H1 (cell line): ENCODE results near the gene INPP4B. TPM values are rescaled to one million over a fixed set of nuclear protein-coding genes. Genes with fewer than 3 reads are reported as not detected.

Source experiments
- CTCF ChIA-PET: fragments of 300-600 bp; sonication (Branson Sonifier 250); formaldehyde crosslinking; loops from one replicate; lab custom pipeline; 2021; ENCODE audit not compliant: partially characterized antibody; lab: Charles Lee
- POLR2A ChIA-PET: fragments of 300-600 bp; sonication (Branson Sonifier 250); formaldehyde crosslinking; loops from one replicate; lab custom pipeline; 2021; ENCODE audit warnings: inconsistent platforms; ENCODE audit not compliant: partially characterized antibody; lab: Charles Lee
- DNase-seq, 2 experiments: peaks; one replicate each; pipeline versions ENCODE4 v3.0.0 to v3.0.0-alpha.2; 2010 to 2022; ENCODE audit warnings: low spot score in 2 of 2, low read depth in 1 of 2, mixed read lengths in 1 of 2
- FAIRE-seq: peaks from 2 replicates; lab custom pipeline; 2011; peaks lifted over from hg19 to GRCh38; lab: Jason Lieb, UNC
- H2AFZ ChIP-seq: 2 replicates; pipeline ENCODE4 v1.8.1; 2012; ENCODE audit warnings: low read length, inconsistent platforms
- H2AK5ac ChIP-seq: 2 replicates; pipeline ENCODE4 v1.6.1; 2013; ENCODE audit warnings: low read depth, low read length
- H2BK120ac ChIP-seq: replicated peaks from 2 replicates; pipeline ENCODE3; 2013; ENCODE audit warnings: low read depth, low read length, inconsistent platforms
- H2BK12ac ChIP-seq: 2 replicates; pipeline ENCODE4 v1.6.1; 2013; ENCODE audit warnings: low read depth, low read length
- H2BK15ac ChIP-seq: 2 replicates; pipeline ENCODE4 v1.6.1; 2013; ENCODE audit warnings: low read length
- H2BK20ac ChIP-seq: 2 replicates; pipeline ENCODE4 v1.6.1; 2013; ENCODE audit warnings: low read length
- H2BK5ac ChIP-seq: 2 replicates; pipeline ENCODE4 v1.6.1; 2013; ENCODE audit warnings: low read depth, low read length
- H3K14ac ChIP-seq: 2 replicates; pipeline ENCODE4 v1.6.1; 2013; ENCODE audit warnings: inconsistent platforms; ENCODE audit not compliant: insufficient read length
- H3K18ac ChIP-seq: 2 replicates; pipeline ENCODE4 v1.6.1; 2013; ENCODE audit warnings: low read length; ENCODE audit errors: extremely low read depth
- H3K23ac ChIP-seq: 2 replicates; pipeline ENCODE4 v1.6.1; 2013; ENCODE audit warnings: inconsistent platforms; ENCODE audit not compliant: insufficient read length
- H3K23me2 ChIP-seq: 2 replicates; pipeline ENCODE4 v1.6.1; 2013; ENCODE audit warnings: low read depth, low read length
- H3K27ac ChIP-seq: 2 replicates; pipeline ENCODE4 v1.6.1; 2011; ENCODE audit warnings: low read depth, low read length, inconsistent platforms
- H3K27me3 ChIP-seq, 4 experiments: replicated peaks in 1 of 4; 1 replicate in 1 of 4; 2 replicates in 3 of 4; pipeline versions ENCODE4 v1.6.1 to v1.8.1; 2011 to 2013; ENCODE audit warnings: low read length in 3 of 4, mild to moderate bottlenecking in 3 of 4, inconsistent platforms in 2 of 4, mixed read lengths in 2 of 4, moderate library complexity in 1 of 4; ENCODE audit not compliant: control insufficient read depth in 3 of 4, insufficient read depth in 3 of 4; ENCODE audit errors: extremely low read depth in 1 of 4
- H3K36me3 ChIP-seq, 4 experiments: 2 replicates each; pipeline versions ENCODE4 v1.6.1 to v1.8.1; 2011 to 2013; ENCODE audit warnings: mild to moderate bottlenecking in 4 of 4, low read length in 3 of 4, moderate library complexity in 2 of 4, control low read depth in 1 of 4, inconsistent platforms in 1 of 4; ENCODE audit not compliant: insufficient read depth in 4 of 4, control insufficient read depth in 2 of 4
- H3K4ac ChIP-seq: replicated peaks from 2 replicates; pipeline ENCODE3; 2013; ENCODE audit warnings: low read length, low read depth, mixed read lengths, inconsistent platforms; ENCODE audit not compliant: insufficient read length
- H3K4me1 ChIP-seq, 4 experiments: replicated peaks in 1 of 4; 1 replicate in 1 of 4; 2 replicates in 3 of 4; pipeline versions ENCODE4 v1.6.1 to v1.8.1; 2011 to 2013; ENCODE audit warnings: low read length in 3 of 4, inconsistent platforms in 2 of 4, mixed read lengths in 1 of 4; ENCODE audit not compliant: insufficient read depth in 4 of 4, control insufficient read depth in 3 of 4
- H3K4me2 ChIP-seq, 2 experiments: 2 replicates each; pipeline versions ENCODE4 v1.6.1 to v1.8.1; 2011 to 2013; ENCODE audit warnings: low read depth in 2 of 2, low read length in 2 of 2, control low read depth in 1 of 2, inconsistent platforms in 1 of 2, mild to moderate bottlenecking in 1 of 2; ENCODE audit not compliant: insufficient read depth in 1 of 2
- H3K4me3 ChIP-seq, 4 experiments: fragments of 200-600, 300-600 bp in 1 of 4; sonication (generic), shearing (Covaris generic), sonication (Bioruptor Twin) in 1 of 4; 2 replicates each; pipeline versions ENCODE4 v1.5.1 to v1.8.1; 2011 to 2016; ENCODE audit warnings: low read length in 4 of 4, low read depth in 3 of 4, control low read depth in 2 of 4, inconsistent platforms in 2 of 4, mild to moderate bottlenecking in 2 of 4, mixed read lengths in 1 of 4, moderate library complexity in 1 of 4; ENCODE audit not compliant: insufficient read depth in 2 of 4; ENCODE audit errors: extremely low read depth in 1 of 4
- H3K56ac ChIP-seq: replicated peaks from 2 replicates; pipeline ENCODE3; 2013; ENCODE audit warnings: low read depth, mild to moderate bottlenecking, mixed read lengths, low read length, inconsistent platforms; ENCODE audit not compliant: insufficient read length
- H3K79me1 ChIP-seq: 2 replicates; pipeline ENCODE4 v1.6.1; 2013; ENCODE audit warnings: low read depth, low read length, control low read depth
- H3K79me2 ChIP-seq, 2 experiments: 2 replicates each; pipeline versions ENCODE4 v1.6.1 to v1.8.1; 2012 to 2013; ENCODE audit warnings: low read length in 2 of 2, mild to moderate bottlenecking in 2 of 2, inconsistent platforms in 1 of 2; ENCODE audit not compliant: insufficient read depth in 2 of 2, control insufficient read depth in 1 of 2
- H3K9ac ChIP-seq, 4 experiments: replicated peaks in 1 of 4; 1 replicate in 1 of 4; 2 replicates in 3 of 4; pipeline versions ENCODE4 v1.6.1 to v1.8.1; 2011 to 2013; ENCODE audit warnings: low read depth in 3 of 4, low read length in 3 of 4, control low read depth in 2 of 4, mild to moderate bottlenecking in 2 of 4, moderate library complexity in 2 of 4, inconsistent platforms in 1 of 4; ENCODE audit errors: extremely low read depth in 1 of 4
- H3K9me3 ChIP-seq, 2 experiments: 2 replicates each; pipeline versions ENCODE4 v1.6.1 to v1.8.1; 2012 to 2013; ENCODE audit warnings: mild to moderate bottlenecking in 2 of 2, moderate library complexity in 2 of 2, control low read depth in 1 of 2, inconsistent platforms in 1 of 2, low read depth in 1 of 2, low read length in 1 of 2, mixed read lengths in 1 of 2; ENCODE audit not compliant: insufficient read depth in 2 of 2
- H4K20me1 ChIP-seq, 2 experiments: replicated peaks in 1 of 2; 2 replicates each; pipeline versions ENCODE3 to v1.8.1; 2011 to 2013; ENCODE audit warnings: inconsistent platforms in 2 of 2, low read length in 2 of 2, mild to moderate bottlenecking in 1 of 2; ENCODE audit not compliant: insufficient read depth in 2 of 2, control insufficient read depth in 1 of 2
- H4K5ac ChIP-seq: 2 replicates; pipeline ENCODE4 v1.6.1; 2013; ENCODE audit warnings: low read length, low read depth, mixed read lengths, inconsistent platforms; ENCODE audit not compliant: insufficient read length
- H4K8ac ChIP-seq: 2 replicates; pipeline ENCODE4 v1.8.0; 2013; ENCODE audit warnings: mild to moderate bottlenecking, moderate library complexity, low read length, inconsistent platforms; ENCODE audit not compliant: insufficient read depth; ENCODE audit errors: extremely low read depth
- H4K91ac ChIP-seq: replicated peaks from 2 replicates; pipeline ENCODE3; 2013; ENCODE audit warnings: low read length, mixed read lengths, inconsistent platforms; ENCODE audit not compliant: insufficient read length
- CREB1 ChIP-seq: IDR thresholded peaks from 2 replicates; pipeline ENCODE4 v1.6.1; 2012; ENCODE audit warnings: inconsistent platforms
- KDM5A ChIP-seq: fragments of 200-600 bp; IDR thresholded peaks from 2 replicates; pipeline ENCODE4 v1.7.1; 2012; ENCODE audit warnings: mild to moderate bottlenecking, low read length, inconsistent platforms, mixed read lengths
- SP1 ChIP-seq: IDR thresholded peaks from 2 replicates; pipeline ENCODE4 v1.6.1; 2011; ENCODE audit warnings: low read depth, low read length
- WGBS, 2 experiments: shearing (Covaris generic) in 1 of 2; methylation state at CpG; one replicate each; pipeline versions ENCODE4 v1.1.6 to v1.1.7; 2013 to 2015; ENCODE audit warnings: low lambda C conversion rate in 2 of 2, mixed read lengths in 2 of 2, inconsistent platforms in 1 of 2, low coverage in 1 of 2, missing lambda C conversion rate in 1 of 2; ENCODE audit not compliant: insufficient replicate concordance in 2 of 2, insufficient coverage in 1 of 2, insufficient read length in 1 of 2; ENCODE audit errors: extremely low coverage in 1 of 2, missing lambda C conversion rate in 1 of 2; 5-methylcytosine and 5-hydroxymethylcytosine counted together
- polyA plus RNA-seq, 7 experiments: library from polyadenylated mRNA; depleted of rRNA in 3 of 7; stranded (reverse) in 5 of 7; unstranded in 2 of 7; fragments of >200 nt in 5 of 7; fragments of 200-250 nt in 2 of 7; gene quantifications; 1 replicate in 5 of 7; 2 replicates in 1 of 7; 4 replicates in 1 of 7; pipeline versions ENCODE4 v1.2.1 to v1.2.3, GENCODE V29; 2011 to 2013; ENCODE audit warnings: missing spikeins in 2 of 7, mixed read lengths in 2 of 7
- total RNA-seq: library from RNA; stranded (reverse); fragmentation: NEBNext Ultra II Directional; extraction: Animal tissue kit (Norgen Biotek cat#: 25700); gene quantifications from 2 replicates; pipeline ENCODE4 v1.2.1, GENCODE V29; 2021

The INPP4B gene
- total and polyA plus RNA-seq, 2 of the 8 experiments (the other 6 are each of a cell fraction or from before 2014, with no cell fraction given): 0.11 to 0.54 TPM

DNA sequence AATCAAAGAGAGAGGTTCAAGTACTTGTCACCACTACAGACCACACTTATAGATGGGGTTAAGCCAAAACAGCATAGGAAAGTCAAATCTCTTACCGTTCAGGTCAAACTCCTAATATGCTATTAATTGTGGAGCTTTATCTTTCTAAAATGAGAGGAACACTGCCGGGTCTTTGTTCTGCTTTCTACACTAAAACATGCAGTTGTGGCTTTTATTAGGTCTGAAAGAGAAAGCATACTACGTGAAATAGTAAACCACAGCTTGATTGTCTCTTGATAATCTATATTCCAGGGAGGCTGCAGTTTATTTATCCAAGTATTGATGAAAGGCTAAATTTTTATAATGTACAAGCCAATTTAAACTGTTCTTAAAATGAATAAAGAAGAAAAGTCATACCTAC is 12.3 kb upstream of the INPP4B start:
- Histone ChIP-seq H3K4me3 (no peak overlapping the region), H4K5ac (no peak overlapping the region), H4K8ac (no peak overlapping the region), H3K4me2 (no peak overlapping the region), H4K91ac (no peak overlapping the region), H3K23ac (no peak overlapping the region), H3K56ac (no peak overlapping the region), H2BK5ac (no peak overlapping the region), H3K9ac (no peak overlapping the region), H3K4me1 (no peaks in the 10 kb centered on the region), H3K14ac (no peak overlapping the region), H3K18ac (no peak overlapping the region), H3K9me3 (no peaks in the 10 kb centered on the region), H2BK15ac (no peak overlapping the region), H4K20me1 (no peaks in the 10 kb centered on the region), H3K27me3 (no peaks in the 10 kb centered on the region), H3K4ac (no peak overlapping the region), H2BK120ac (no peak overlapping the region), H2BK12ac (no peak overlapping the region), H2AFZ (no peak overlapping the region), H3K79me2 (no peaks in the 10 kb centered on the region), H3K27ac (no peak overlapping the region), H3K23me2 (no peaks in the 10 kb centered on the region), H3K36me3 (no peaks in the 10 kb centered on the region), H3K79me1 (no peaks in the 10 kb centered on the region), H2BK20ac (no peak overlapping the region), H2AK5ac (no peak overlapping the region)
- FAIRE-seq: no peak
- ChIA-PET POLR2A (interaction anchor here (1.1 kb wide), 1 partner anchor 9 kb away, joined by 3 read pairs; no protein-coding TSS in a partner anchor), CTCF (interaction anchor here (1.1 to 2.9 kb wide), 5 partner anchors 9 to 241 kb away, joined by 3 to 9 read pairs (median 3); no protein-coding TSS in a partner anchor)
- no peak for DNase-seq
- 88% methylated on average over 3 of the region's 3 CpGs; no CpG with 5 or more reads in 1 of the 2 experiments for WGBS, 2 experiments
- no peak for TF ChIP-seq KDM5A
- TF ChIP-seq SP1: no peak
- TF ChIP-seq CREB1: no peak
